ENCODE measurements around the gene NFIX.

NFIX gene

DNA sequence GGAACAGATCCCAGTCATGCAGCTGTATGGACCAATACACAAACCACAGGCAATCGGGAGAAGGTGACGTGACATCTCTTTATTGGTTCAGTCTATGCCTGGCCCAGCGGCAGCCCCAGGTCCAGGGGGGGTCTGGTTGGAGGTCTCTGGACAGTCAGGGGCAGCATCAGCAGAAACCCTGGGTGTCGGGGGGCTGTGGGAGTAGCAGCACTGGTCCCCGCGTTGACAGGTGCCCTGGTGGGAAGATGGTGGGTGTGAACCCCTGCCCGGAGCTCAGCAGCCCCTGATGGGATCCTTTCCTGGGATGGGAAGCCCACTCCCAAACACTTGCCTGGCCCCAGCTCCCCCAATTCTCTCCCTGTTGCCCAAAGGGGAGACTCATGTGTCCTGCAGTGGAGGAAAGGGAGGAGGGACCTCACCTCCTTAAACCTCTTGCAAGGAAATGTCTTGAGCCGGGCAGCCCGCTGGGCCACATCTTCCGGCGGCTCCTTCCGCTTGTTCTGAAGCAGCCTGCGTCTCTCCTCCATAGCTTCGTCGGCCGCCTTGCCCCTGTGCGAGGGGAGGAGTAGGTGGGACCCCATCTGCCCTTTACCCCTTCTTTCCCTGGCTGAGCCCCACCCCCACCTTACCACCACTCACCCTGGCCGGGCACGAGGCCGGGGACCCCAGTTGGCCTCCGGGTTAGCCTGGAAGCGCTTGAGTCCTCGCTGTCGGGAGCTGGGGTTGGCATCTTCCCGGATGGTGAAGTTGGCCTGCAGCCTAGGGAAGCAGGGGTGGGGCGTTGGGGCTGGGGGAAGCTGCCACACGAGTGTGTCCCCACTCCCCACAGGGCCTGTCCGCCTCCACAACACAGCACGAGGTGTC, 109.8 kb downstream of the NFIX start:
- Mint-ChIP-seq H3K4me3 (peak overlapping the region; percentile 81), H3K9me3 (no peaks in the 10 kb centered on the region), H3K4me1 (peaks cover 22% of the 10 kb centered on the region), H3K27ac (ENCODE audit: low read depth) (peak overlapping the region; percentile 74), H3K27me3 (no peaks in the 10 kb centered on the region), H3K36me3 (ENCODE audit: insufficient read depth) (peaks cover 11% of the 10 kb centered on the region)
- ATAC-seq (replicated peaks; ENCODE audit: extremely low read depth, poor library complexity, severe bottlenecking) (peak; percentile 5), DNase-seq (ENCODE audit: low spot score in 2 of 2) (no peak)

DNA sequence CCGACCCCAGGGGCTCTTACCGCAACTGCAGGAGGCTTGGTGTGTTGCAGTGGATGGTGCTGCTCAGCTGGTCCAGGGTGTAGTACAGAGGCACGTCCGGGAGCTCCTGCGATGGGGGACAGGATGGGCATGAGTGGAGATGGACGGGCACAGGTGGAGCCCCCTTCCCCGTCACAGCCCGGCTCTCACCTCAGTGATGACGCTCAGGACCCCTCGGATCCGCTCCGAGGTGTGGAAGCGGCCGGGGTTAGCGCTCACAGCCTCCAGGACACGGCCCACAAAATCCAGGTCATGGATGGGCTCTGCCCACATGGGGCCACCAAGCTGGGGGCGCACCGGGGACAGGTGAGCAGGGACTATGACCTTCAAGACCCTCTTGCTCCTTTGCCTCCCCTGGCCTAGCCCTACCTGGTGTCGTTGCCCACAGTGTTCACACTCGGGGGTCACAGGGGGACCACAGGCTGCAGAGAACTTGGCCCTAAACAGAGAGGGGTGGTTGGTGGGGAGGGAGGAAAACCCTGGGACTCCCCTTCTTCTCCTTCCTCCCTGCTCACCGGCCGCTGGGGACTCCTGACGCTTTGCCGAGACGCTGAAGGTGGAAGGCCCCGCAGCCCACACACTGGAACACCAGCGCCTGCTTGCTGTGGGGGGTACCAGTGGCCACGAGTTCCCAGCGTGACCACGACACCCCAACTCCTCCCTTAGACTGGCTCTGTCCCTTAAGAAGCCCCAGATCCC, 114.3 kb downstream of the NFIX start:
- no peak for DNase-seq (ENCODE audit: low spot score in 2 of 2)
- H3K9me3 Mint-ChIP-seq: no peaks in the 10 kb centered on the region
- no peaks in the 10 kb centered on the region for H3K27me3 Mint-ChIP-seq
- peaks cover 17% of the 10 kb centered on the region for H3K36me3 Mint-ChIP-seq (ENCODE audit: insufficient read depth)
- H3K27ac Mint-ChIP-seq (ENCODE audit: low read depth): no peak overlapping the region
- H3K4me3 Mint-ChIP-seq: no peak overlapping the region
- no peak for ATAC-seq (replicated peaks; ENCODE audit: extremely low read depth, poor library complexity, severe bottlenecking)
- H3K4me1 Mint-ChIP-seq: peaks cover 4% of the 10 kb centered on the region

- Mint-ChIP-seq H3K4me3 (no peak overlapping the region), H3K9me3 (no peaks in the 10 kb centered on the region), H3K27ac (ENCODE audit: low read depth) (no peak overlapping the region), H3K36me3 (ENCODE audit: insufficient read depth) (peaks cover 15% of the 10 kb centered on the region), H3K4me1 (no peaks in the 10 kb centered on the region), H3K27me3 (no peaks in the 10 kb centered on the region)
- no peak for DNase-seq (ENCODE audit: low spot score in 2 of 2)
- no peak for ATAC-seq (replicated peaks; ENCODE audit: extremely low read depth, poor library complexity, severe bottlenecking)
Observed at GRCh38 chr19:13110099-13110610, 114.9 kb downstream of the NFIX start.

- no peaks in the 10 kb centered on the region for H3K9me3 Mint-ChIP-seq
- no peak for DNase-seq (ENCODE audit: low spot score in 2 of 2)
- H3K27me3 Mint-ChIP-seq: no peaks in the 10 kb centered on the region
- H3K4me3 Mint-ChIP-seq: no peak overlapping the region
- ATAC-seq (replicated peaks; ENCODE audit: extremely low read depth, poor library complexity, severe bottlenecking): no peak
- peaks cover 23% of the 10 kb centered on the region for H3K36me3 Mint-ChIP-seq (ENCODE audit: insufficient read depth)
- H3K27ac Mint-ChIP-seq (ENCODE audit: low read depth): no peak overlapping the region
- H3K4me1 Mint-ChIP-seq: peaks cover 17% of the 10 kb centered on the region
Observed at GRCh38 chr19:13112555-13112954, 117.3 kb downstream of the NFIX start.

DNA sequence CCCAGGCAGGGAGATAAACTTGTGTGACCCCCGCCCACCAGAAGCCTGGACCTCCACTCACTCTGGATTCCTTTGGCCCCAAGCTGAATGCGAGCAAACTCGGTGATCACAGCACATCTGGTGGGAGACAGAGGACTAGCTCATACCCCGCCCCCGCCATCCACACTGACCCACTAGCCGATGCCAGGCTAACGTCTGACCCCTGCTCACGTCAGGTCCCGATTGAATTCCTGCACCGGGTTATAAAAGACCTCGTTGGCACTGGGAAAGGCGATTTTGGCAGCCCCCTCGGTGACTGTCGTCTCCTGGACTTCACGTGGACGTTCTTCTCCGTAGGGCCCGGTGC, 120.6 kb downstream of the NFIX start:
- peaks cover 22% of the 10 kb centered on the region for H3K36me3 Mint-ChIP-seq (ENCODE audit: insufficient read depth)
- H3K4me1 Mint-ChIP-seq: peaks cover 41% of the 10 kb centered on the region
- DNase-seq (ENCODE audit: low spot score in 2 of 2) (no peak), ATAC-seq (replicated peaks; ENCODE audit: extremely low read depth, poor library complexity, severe bottlenecking) (no peak)
- peak overlapping the region; percentile 91 for H3K4me3 Mint-ChIP-seq
- peak overlapping the region; percentile 51 for H3K27ac Mint-ChIP-seq (ENCODE audit: low read depth)
- no peaks in the 10 kb centered on the region for H3K9me3 Mint-ChIP-seq
- no peaks in the 10 kb centered on the region for H3K27me3 Mint-ChIP-seq

GRCh38 chr19:13116282-13117175, 121.3 kb downstream of the NFIX start, which contains the start of gene TRMT1:
Gene TRMT1, minus strand, starts transcription at chr19:13116740. Its CDS starts 341 bp downstream, at chr19:13116399.
- Mint-ChIP-seq H3K4me3 (peak within 1 kb of the TSS; percentile 91), H3K27ac (ENCODE audit: low read depth) (peak within 1 kb of the TSS; percentile 93), H3K9me3 (no peaks in the 10 kb centered on the region), H3K4me1 (peaks cover 47% of the 10 kb centered on the region), H3K36me3 (ENCODE audit: insufficient read depth) (peaks cover 22% of the 10 kb centered on the region), H3K27me3 (no peaks in the 10 kb centered on the region)
- DNase-seq (ENCODE audit: low spot score in 2 of 2) (peak; percentile 76 to 77), ATAC-seq (replicated peaks; ENCODE audit: extremely low read depth, poor library complexity, severe bottlenecking) (peak; percentile 62)

DNA sequence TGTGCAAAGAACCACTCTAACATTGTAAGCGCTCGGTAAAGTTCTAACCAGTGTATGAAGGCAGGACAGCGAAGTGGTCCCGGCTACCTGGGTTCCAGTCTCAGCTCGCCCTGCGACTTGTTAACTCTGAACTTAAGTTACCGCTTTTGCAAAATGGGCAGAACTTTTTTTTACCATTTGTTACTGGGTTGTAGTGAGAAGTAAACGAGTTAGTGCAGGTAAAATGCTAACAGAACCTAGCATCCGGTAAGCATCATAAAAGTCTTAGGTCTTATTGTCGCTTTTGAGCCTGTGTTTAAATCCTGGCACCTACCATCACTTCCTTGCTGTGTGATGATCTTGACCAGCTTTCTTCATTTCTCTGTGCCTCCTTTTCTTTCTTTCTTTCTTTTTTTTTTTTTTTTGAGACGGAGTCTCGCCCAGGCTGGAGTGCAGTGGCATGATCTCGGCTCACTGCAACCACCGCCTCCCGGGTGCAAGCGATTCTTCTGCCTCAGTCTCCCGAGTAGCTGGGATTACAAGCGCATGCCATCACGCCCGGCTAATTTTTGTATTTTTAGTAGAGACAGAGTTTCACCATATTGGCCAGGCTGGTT, 122.0 kb downstream of the NFIX start:
- ATAC-seq (replicated peaks; ENCODE audit: extremely low read depth, poor library complexity, severe bottlenecking): peak; percentile 57
- no peak for DNase-seq (ENCODE audit: low spot score in 2 of 2)
- Mint-ChIP-seq H3K36me3 (ENCODE audit: insufficient read depth) (peaks cover 23% of the 10 kb centered on the region), H3K27me3 (no peaks in the 10 kb centered on the region), H3K4me1 (peaks cover 55% of the 10 kb centered on the region), H3K27ac (ENCODE audit: low read depth) (peak overlapping the region; percentile 93), H3K9me3 (no peaks in the 10 kb centered on the region), H3K4me3 (peak overlapping the region; percentile 91)

DNA sequence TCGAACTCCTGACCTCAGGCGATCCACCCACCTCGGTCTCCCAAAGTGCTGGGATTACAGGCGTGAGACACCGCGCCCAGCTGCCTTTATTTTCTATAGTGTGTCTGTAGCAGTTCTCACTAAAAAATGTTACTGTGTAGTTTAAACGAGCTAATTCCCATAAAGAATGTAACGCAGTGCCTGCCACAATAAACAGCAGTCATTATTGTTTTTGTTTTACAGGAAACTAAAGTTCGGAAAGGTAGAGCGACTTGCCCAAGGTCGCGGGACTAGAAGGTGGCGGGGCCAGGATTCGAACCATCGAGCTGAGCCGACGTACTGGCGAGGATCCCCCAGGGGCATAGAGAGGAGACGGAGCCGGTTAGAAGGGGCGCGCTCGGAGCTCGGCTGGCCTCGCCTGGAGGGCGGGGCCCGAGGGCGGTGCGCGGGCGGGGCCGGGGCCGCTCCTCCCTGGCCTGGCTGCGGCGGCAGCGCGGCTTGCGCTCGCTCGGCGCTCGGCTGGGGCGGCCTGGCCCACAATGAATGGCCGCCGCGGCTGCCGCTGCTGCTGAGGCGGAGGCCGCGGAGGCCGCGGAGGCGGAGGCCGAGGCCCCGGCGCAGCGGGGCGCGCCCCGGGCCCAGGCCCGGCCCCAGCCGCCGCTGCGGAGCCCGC, 122.6 kb downstream of the NFIX start, which contains the start of gene NACC1:
TSS of gene NACC1 (plus strand) at position 493 of the 652 bp plus-strand sequence. CDS start 16,944 bp downstream, outside the sequence.
- DNase-seq (ENCODE audit: low spot score in 2 of 2): peak; percentile 76 to 86
- ATAC-seq (replicated peaks; ENCODE audit: extremely low read depth, poor library complexity, severe bottlenecking): peak; percentile 78
- peaks cover 61% of the 10 kb centered on the region for H3K4me1 Mint-ChIP-seq
- peak within 1 kb of the TSS; percentile 93 for H3K27ac Mint-ChIP-seq (ENCODE audit: low read depth)
- H3K9me3 Mint-ChIP-seq: no peaks in the 10 kb centered on the region
- H3K36me3 Mint-ChIP-seq (ENCODE audit: insufficient read depth): peaks cover 21% of the 10 kb centered on the region
- H3K27me3 Mint-ChIP-seq: no peaks in the 10 kb centered on the region
- peak within 1 kb of the TSS; percentile 91 for H3K4me3 Mint-ChIP-seq

DNA sequence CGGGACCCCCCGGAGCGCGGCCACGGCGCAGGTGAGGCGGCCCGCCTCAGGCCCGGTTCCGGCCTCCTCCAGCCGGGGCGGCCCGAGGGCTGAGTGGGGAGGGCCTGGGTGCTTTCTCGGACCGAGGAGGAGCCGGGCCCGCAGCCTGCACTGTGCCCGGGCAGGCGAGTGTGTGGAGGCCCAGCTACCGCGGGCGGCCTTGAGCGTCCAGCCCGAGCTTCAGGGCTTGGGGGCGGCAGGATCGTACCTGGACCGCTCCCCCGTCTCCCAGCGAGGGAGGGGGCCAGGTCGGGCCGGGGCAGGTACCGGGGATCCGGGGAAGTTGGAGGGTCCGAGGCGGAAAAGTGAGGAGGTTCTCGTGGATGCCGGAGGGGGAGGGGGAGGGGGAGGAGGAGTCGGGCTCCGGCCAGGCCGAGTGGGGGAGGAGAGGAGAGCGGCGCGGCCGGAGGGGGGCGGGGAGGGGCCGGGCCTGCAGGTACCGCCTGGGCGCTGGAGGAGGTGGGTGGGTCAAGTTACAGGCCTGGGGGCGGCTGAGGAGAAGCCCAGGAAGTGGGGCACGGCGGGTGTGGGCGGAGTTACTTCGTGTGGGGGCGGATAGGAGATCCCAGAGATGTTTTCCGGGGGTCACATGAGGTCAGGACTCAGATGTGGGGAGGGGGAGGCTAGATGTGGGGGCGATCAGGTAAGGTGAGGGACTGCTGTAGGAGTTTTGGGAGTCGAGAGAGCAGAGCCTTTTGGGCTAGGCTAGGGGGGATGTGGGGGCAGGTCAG, 123.3 kb downstream of the NFIX start:
- Mint-ChIP-seq H3K9me3 (no peaks in the 10 kb centered on the region), H3K27me3 (no peaks in the 10 kb centered on the region), H3K27ac (ENCODE audit: low read depth) (peak overlapping the region; percentile 44), H3K4me1 (peaks cover 68% of the 10 kb centered on the region), H3K4me3 (peak overlapping the region; percentile 91), H3K36me3 (ENCODE audit: insufficient read depth) (peaks cover 17% of the 10 kb centered on the region)
- ATAC-seq (replicated peaks; ENCODE audit: extremely low read depth, poor library complexity, severe bottlenecking) (no peak), DNase-seq (ENCODE audit: low spot score in 2 of 2) (no peak)

- Mint-ChIP-seq H3K4me3 (peak overlapping the region; percentile 91), H3K9me3 (no peaks in the 10 kb centered on the region), H3K27ac (ENCODE audit: low read depth) (peak overlapping the region; percentile 44), H3K4me1 (peaks cover 72% of the 10 kb centered on the region), H3K27me3 (no peaks in the 10 kb centered on the region), H3K36me3 (ENCODE audit: insufficient read depth) (peaks cover 15% of the 10 kb centered on the region)
- ATAC-seq (replicated peaks; ENCODE audit: extremely low read depth, poor library complexity, severe bottlenecking) (no peak), DNase-seq (ENCODE audit: low spot score in 2 of 2) (no peak)
Observed at GRCh38 chr19:13119627-13120026, 124.4 kb downstream of the NFIX start.

- ATAC-seq (replicated peaks; ENCODE audit: extremely low read depth, poor library complexity, severe bottlenecking) (no peak), DNase-seq (ENCODE audit: low spot score in 2 of 2) (no peak)
- Mint-ChIP-seq H3K27me3 (no peaks in the 10 kb centered on the region), H3K27ac (ENCODE audit: low read depth) (peak overlapping the region; percentile 93), H3K36me3 (ENCODE audit: insufficient read depth) (peaks cover 15% of the 10 kb centered on the region), H3K4me1 (peaks cover 72% of the 10 kb centered on the region), H3K4me3 (peak overlapping the region; percentile 91), H3K9me3 (no peaks in the 10 kb centered on the region)
Observed at GRCh38 chr19:13120031-13120430, 124.8 kb downstream of the NFIX start.
